ENCODE data around the gene SNAPC2. TPM values are rescaled to one million over a fixed set of nuclear protein-coding genes. Genes with fewer than 3 reads are reported as not detected.
A peak's percentile ranks its signal among the peaks of the same experiment; 100 is the strongest.

Gene SNAPC2
- polyA plus RNA-seq, 1 donor (not counting 4 experiments of a cell fraction or from before 2014, with no cell fraction given) = 10.7 TPM

- no peak overlapping the region for H3K4me3 ChIP-seq (ENCODE audit: control insufficient read depth in 2 of 3, extremely low read depth in 1 of 3, insufficient read depth in 2 of 3, low read depth in 1 of 3, low read length in 3 of 3)
- DNase-seq (ENCODE audit: low read depth, low spot score) (no peak), FAIRE-seq (no peak)
- TF ChIP-seq CTCF (optimal IDR thresholded peaks at IDR 0.05 in 1 of 3, IDR thresholded peaks at IDR 0.05 in 1 of 3, conservative IDR thresholded peaks at IDR 0.05 in 1 of 3; ENCODE audit: extremely low read depth in 1 of 3, insufficient read depth in 2 of 3, low read length in 3 of 3) (no peak), EZH2 (IDR thresholded peaks at IDR 0.05; ENCODE audit: low read length) (peak; percentile 95)
- no peaks in the 10 kb centered on the region for H3K9me3 ChIP-seq (ENCODE audit: control insufficient read depth, low read depth, low read length)
- no peaks in the 10 kb centered on the region for H3K9me1 ChIP-seq (ENCODE audit: control insufficient read depth, extremely low read depth, insufficient read depth, low read length)
- H3K9ac ChIP-seq (ENCODE audit: control insufficient read depth, extremely low read depth, insufficient read depth, low read length) = no peak overlapping the region
- peaks cover 2% of the 10 kb centered on the region for H4K20me1 ChIP-seq (ENCODE audit: control insufficient read depth, extremely low read depth, insufficient read depth, low read length)
- H3K4me1 ChIP-seq (ENCODE audit: control insufficient read depth, extremely low read depth, insufficient read depth, low read length) = peaks cover 15% of the 10 kb centered on the region
- dilution Hi-C loops (cut with MboI; ENCODE audit: extremely low pct_ligation_motif_present, low sequenced_read_pairs) = no loop called here
- H3K27ac ChIP-seq (ENCODE audit: control insufficient read depth, insufficient read depth, low read length) = no peak overlapping the region
- H3K27me3 ChIP-seq (ENCODE audit: control insufficient read depth, extremely low read depth, insufficient read depth, low read length) = peaks cover 38% of the 10 kb centered on the region
- H3K79me2 ChIP-seq (ENCODE audit: control insufficient read depth, insufficient read depth, low read length) = no peaks in the 10 kb centered on the region
- H2AFZ ChIP-seq (ENCODE audit: control insufficient read depth, low read length) = no peak overlapping the region
- no peak overlapping the region for H3K4me2 ChIP-seq (ENCODE audit: control insufficient read depth, extremely low read depth, insufficient read depth, low read depth, low read length)
- H3K36me3 ChIP-seq (ENCODE audit: control insufficient read depth in 2 of 2, extremely low read depth in 1 of 2, insufficient read depth in 2 of 2, low read length in 2 of 2) = no peaks in the 10 kb centered on the region
Observed at GRCh38 chr19:7873304-7874075, 46.6 kb upstream of the SNAPC2 start.

GRCh38 chr19:7874076-7874896 lies 45.9 kb upstream of the SNAPC2 start, which contains the start of gene PRR36:
TSS of gene PRR36 (minus strand) at chr19:7874390. CDS start at chr19:7873689, 701 bp downstream.
- Histone ChIP-seq H3K4me1 (ENCODE audit: control insufficient read depth, extremely low read depth, insufficient read depth, low read length) (peaks cover 13% of the 10 kb centered on the region), H3K27ac (ENCODE audit: control insufficient read depth, insufficient read depth, low read length) (no peak within 1 kb of the TSS), H3K79me2 (ENCODE audit: control insufficient read depth, insufficient read depth, low read length) (no peaks in the 10 kb centered on the region), H3K4me2 (ENCODE audit: control insufficient read depth, extremely low read depth, insufficient read depth, low read depth, low read length) (peak within 1 kb of the TSS; percentile 22), H3K9me3 (ENCODE audit: control insufficient read depth, low read depth, low read length) (no peaks in the 10 kb centered on the region), H4K20me1 (ENCODE audit: control insufficient read depth, extremely low read depth, insufficient read depth, low read length) (peaks cover 2% of the 10 kb centered on the region), H3K27me3 (ENCODE audit: control insufficient read depth, extremely low read depth, insufficient read depth, low read length) (peaks cover 38% of the 10 kb centered on the region), H3K9me1 (ENCODE audit: control insufficient read depth, extremely low read depth, insufficient read depth, low read length) (no peaks in the 10 kb centered on the region), H3K4me3 (ENCODE audit: control insufficient read depth in 2 of 3, extremely low read depth in 1 of 3, insufficient read depth in 2 of 3, low read depth in 1 of 3, low read length in 3 of 3) (no peak within 1 kb of the TSS), H2AFZ (ENCODE audit: control insufficient read depth, low read length) (no peak within 1 kb of the TSS), H3K9ac (ENCODE audit: control insufficient read depth, extremely low read depth, insufficient read depth, low read length) (no peak within 1 kb of the TSS), H3K36me3 (ENCODE audit: control insufficient read depth in 2 of 2, extremely low read depth in 1 of 2, insufficient read depth in 2 of 2, low read length in 2 of 2) (no peaks in the 10 kb centered on the region)
- FAIRE-seq (no peak), DNase-seq (ENCODE audit: low read depth, low spot score) (no peak)
- TF ChIP-seq EZH2 (IDR thresholded peaks at IDR 0.05; ENCODE audit: low read length) = peak; percentile 61
- TF ChIP-seq CTCF (optimal IDR thresholded peaks at IDR 0.05 in 1 of 3, IDR thresholded peaks at IDR 0.05 in 1 of 3, conservative IDR thresholded peaks at IDR 0.05 in 1 of 3; ENCODE audit: extremely low read depth in 1 of 3, insufficient read depth in 2 of 3, low read length in 3 of 3) = no peak
- dilution Hi-C loops (cut with MboI; ENCODE audit: extremely low pct_ligation_motif_present, low sequenced_read_pairs) = no loop called here

Measured in keratinocyte (primary cell).